H1 (cell line): ENCODE measurements around the gene C2CD3. TPM values are rescaled to one million over a fixed set of nuclear protein-coding genes. Genes with fewer than 3 reads are reported as not detected.

Source experiments
- EGR1 ChIP-seq: IDR thresholded peaks from 2 replicates; pipeline ENCODE4 v1.6.1; 2011; ENCODE audit warnings: low read depth, low read length, borderline replicate concordance
- MAFK ChIP-seq: IDR thresholded peaks from 2 replicates; pipeline ENCODE4 v1.6.1; 2012; ENCODE audit warnings: low read depth, mild to moderate bottlenecking, improper control_type of control experiment, low read length
- NRF1 ChIP-seq: IDR thresholded peaks from 2 replicates; pipeline ENCODE4 v1.6.1; 2011; ENCODE audit warnings: mild to moderate bottlenecking, low read depth, low read length, improper control_type of control experiment
- SP1 ChIP-seq: IDR thresholded peaks from 2 replicates; pipeline ENCODE4 v1.6.1; 2011; ENCODE audit warnings: low read depth, low read length
- SRF ChIP-seq: IDR thresholded peaks from 2 replicates; pipeline ENCODE4 v1.6.1; 2011; ENCODE audit warnings: mild to moderate bottlenecking, low read depth, low read length, moderate library complexity
- TCF12 ChIP-seq: IDR thresholded peaks from 2 replicates; pipeline ENCODE4 v1.6.1; 2011; ENCODE audit warnings: low read depth, mild to moderate bottlenecking, low read length
- polyA plus RNA-seq, 7 experiments: library from polyadenylated mRNA; depleted of rRNA in 3 of 7; stranded (reverse) in 5 of 7; unstranded in 2 of 7; fragments of >200 nt in 5 of 7; fragments of 200-250 nt in 2 of 7; gene quantifications; 1 replicate in 5 of 7; 2 replicates in 1 of 7; 4 replicates in 1 of 7; pipeline versions ENCODE4 v1.2.1 to v1.2.3, GENCODE V29; 2011 to 2013; ENCODE audit warnings: missing spikeins in 2 of 7, mixed read lengths in 2 of 7
- total RNA-seq: library from RNA; stranded (reverse); fragmentation: NEBNext Ultra II Directional; extraction: Animal tissue kit (Norgen Biotek cat#: 25700); gene quantifications from 2 replicates; pipeline ENCODE4 v1.2.1, GENCODE V29; 2021
- TF ChIP-seq, protein P1 (sequence below): fragments of 300-600 bp; sonication (generic); IDR thresholded peaks from 2 replicates; pipeline ENCODE4 v1.7.1; 2012; ENCODE audit warnings: low read length, moderate library complexity, mild to moderate bottlenecking, inconsistent platforms; ENCODE audit not compliant: insufficient replicate concordance
- TF ChIP-seq, protein P2 (sequence below): IDR thresholded peaks from 2 replicates; pipeline ENCODE4 v1.6.1; 2012; ENCODE audit warnings: low read length, inconsistent platforms

Gene C2CD3
- total and polyA plus RNA-seq, 2 of the 8 experiments (the other 6 are each of a cell fraction or from before 2014, with no cell fraction given) = 11.0 to 29.1 TPM

DNA sequence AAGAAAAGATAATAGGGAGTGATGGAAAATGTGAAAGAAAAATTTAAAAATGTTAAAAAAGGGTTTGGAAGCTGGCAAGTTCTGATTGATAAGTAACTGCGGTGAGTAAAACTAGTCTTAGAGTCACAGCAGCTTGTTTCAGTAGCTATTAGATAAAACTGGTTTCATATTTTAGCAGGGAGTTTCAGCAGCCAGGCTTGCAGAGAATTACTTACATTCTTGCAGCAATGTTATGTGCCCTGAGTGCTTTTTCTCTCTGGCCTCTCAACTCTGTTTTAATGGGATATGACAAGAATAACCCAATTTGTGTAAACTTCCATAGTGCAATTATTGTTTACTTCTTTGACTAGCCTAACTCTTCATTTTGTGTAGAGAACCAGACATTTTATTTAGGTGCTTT lies 33.9 kb upstream of the C2CD3 start (continued):
- TF ChIP-seq, protein P1, sequence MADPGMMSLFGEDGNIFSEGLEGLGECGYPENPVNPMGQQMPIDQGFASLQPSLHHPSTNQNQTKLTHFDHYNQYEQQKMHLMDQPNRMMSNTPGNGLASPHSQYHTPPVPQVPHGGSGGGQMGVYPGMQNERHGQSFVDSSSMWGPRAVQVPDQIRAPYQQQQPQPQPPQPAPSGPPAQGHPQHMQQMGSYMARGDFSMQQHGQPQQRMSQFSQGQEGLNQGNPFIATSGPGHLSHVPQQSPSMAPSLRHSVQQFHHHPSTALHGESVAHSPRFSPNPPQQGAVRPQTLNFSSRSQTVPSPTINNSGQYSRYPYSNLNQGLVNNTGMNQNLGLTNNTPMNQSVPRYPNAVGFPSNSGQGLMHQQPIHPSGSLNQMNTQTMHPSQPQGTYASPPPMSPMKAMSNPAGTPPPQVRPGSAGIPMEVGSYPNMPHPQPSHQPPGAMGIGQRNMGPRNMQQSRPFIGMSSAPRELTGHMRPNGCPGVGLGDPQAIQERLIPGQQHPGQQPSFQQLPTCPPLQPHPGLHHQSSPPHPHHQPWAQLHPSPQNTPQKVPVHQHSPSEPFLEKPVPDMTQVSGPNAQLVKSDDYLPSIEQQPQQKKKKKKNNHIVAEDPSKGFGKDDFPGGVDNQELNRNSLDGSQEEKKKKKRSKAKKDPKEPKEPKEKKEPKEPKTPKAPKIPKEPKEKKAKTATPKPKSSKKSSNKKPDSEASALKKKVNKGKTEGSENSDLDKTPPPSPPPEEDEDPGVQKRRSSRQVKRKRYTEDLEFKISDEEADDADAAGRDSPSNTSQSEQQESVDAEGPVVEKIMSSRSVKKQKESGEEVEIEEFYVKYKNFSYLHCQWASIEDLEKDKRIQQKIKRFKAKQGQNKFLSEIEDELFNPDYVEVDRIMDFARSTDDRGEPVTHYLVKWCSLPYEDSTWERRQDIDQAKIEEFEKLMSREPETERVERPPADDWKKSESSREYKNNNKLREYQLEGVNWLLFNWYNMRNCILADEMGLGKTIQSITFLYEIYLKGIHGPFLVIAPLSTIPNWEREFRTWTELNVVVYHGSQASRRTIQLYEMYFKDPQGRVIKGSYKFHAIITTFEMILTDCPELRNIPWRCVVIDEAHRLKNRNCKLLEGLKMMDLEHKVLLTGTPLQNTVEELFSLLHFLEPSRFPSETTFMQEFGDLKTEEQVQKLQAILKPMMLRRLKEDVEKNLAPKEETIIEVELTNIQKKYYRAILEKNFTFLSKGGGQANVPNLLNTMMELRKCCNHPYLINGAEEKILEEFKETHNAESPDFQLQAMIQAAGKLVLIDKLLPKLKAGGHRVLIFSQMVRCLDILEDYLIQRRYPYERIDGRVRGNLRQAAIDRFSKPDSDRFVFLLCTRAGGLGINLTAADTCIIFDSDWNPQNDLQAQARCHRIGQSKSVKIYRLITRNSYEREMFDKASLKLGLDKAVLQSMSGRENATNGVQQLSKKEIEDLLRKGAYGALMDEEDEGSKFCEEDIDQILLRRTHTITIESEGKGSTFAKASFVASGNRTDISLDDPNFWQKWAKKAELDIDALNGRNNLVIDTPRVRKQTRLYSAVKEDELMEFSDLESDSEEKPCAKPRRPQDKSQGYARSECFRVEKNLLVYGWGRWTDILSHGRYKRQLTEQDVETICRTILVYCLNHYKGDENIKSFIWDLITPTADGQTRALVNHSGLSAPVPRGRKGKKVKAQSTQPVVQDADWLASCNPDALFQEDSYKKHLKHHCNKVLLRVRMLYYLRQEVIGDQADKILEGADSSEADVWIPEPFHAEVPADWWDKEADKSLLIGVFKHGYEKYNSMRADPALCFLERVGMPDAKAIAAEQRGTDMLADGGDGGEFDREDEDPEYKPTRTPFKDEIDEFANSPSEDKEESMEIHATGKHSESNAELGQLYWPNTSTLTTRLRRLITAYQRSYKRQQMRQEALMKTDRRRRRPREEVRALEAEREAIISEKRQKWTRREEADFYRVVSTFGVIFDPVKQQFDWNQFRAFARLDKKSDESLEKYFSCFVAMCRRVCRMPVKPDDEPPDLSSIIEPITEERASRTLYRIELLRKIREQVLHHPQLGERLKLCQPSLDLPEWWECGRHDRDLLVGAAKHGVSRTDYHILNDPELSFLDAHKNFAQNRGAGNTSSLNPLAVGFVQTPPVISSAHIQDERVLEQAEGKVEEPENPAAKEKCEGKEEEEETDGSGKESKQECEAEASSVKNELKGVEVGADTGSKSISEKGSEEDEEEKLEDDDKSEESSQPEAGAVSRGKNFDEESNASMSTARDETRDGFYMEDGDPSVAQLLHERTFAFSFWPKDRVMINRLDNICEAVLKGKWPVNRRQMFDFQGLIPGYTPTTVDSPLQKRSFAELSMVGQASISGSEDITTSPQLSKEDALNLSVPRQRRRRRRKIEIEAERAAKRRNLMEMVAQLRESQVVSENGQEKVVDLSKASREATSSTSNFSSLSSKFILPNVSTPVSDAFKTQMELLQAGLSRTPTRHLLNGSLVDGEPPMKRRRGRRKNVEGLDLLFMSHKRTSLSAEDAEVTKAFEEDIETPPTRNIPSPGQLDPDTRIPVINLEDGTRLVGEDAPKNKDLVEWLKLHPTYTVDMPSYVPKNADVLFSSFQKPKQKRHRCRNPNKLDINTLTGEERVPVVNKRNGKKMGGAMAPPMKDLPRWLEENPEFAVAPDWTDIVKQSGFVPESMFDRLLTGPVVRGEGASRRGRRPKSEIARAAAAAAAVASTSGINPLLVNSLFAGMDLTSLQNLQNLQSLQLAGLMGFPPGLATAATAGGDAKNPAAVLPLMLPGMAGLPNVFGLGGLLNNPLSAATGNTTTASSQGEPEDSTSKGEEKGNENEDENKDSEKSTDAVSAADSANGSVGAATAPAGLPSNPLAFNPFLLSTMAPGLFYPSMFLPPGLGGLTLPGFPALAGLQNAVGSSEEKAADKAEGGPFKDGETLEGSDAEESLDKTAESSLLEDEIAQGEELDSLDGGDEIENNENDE = no peak
- TF ChIP-seq EGR1 (no peak), TCF12 (no peak), SP1 (no peak), SRF (no peak), NRF1 (no peak), MAFK (no peak)
- TF ChIP-seq, protein P2, sequence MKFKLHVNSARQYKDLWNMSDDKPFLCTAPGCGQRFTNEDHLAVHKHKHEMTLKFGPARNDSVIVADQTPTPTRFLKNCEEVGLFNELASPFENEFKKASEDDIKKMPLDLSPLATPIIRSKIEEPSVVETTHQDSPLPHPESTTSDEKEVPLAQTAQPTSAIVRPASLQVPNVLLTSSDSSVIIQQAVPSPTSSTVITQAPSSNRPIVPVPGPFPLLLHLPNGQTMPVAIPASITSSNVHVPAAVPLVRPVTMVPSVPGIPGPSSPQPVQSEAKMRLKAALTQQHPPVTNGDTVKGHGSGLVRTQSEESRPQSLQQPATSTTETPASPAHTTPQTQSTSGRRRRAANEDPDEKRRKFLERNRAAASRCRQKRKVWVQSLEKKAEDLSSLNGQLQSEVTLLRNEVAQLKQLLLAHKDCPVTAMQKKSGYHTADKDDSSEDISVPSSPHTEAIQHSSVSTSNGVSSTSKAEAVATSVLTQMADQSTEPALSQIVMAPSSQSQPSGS = no peak
